ENCODE results near the gene ITPKB.
"Not testable (repeated sequence)": the region's sequence is repeated elsewhere in the genome, so short reads cannot be mapped to it uniquely, and the experiment has no call there.

Gene ITPKB

GRCh38 chr1:226754097-226754496 is 15.0 kb upstream of the ITPKB start:
- DNase-seq (ENCODE audit: extremely low read depth, insufficient read length): no peak
- TF ChIP-seq, protein P1, sequence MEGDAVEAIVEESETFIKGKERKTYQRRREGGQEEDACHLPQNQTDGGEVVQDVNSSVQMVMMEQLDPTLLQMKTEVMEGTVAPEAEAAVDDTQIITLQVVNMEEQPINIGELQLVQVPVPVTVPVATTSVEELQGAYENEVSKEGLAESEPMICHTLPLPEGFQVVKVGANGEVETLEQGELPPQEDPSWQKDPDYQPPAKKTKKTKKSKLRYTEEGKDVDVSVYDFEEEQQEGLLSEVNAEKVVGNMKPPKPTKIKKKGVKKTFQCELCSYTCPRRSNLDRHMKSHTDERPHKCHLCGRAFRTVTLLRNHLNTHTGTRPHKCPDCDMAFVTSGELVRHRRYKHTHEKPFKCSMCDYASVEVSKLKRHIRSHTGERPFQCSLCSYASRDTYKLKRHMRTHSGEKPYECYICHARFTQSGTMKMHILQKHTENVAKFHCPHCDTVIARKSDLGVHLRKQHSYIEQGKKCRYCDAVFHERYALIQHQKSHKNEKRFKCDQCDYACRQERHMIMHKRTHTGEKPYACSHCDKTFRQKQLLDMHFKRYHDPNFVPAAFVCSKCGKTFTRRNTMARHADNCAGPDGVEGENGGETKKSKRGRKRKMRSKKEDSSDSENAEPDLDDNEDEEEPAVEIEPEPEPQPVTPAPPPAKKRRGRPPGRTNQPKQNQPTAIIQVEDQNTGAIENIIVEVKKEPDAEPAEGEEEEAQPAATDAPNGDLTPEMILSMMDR (IDR thresholded peaks at IDR 0.05; ENCODE audit: insufficient read depth, low read length, poor library complexity, severe bottlenecking): no peak
- no peaks in the 10 kb centered on the region for H3K36me3 ChIP-seq (ENCODE audit: control insufficient read depth, insufficient read depth, low read length)

DNA sequence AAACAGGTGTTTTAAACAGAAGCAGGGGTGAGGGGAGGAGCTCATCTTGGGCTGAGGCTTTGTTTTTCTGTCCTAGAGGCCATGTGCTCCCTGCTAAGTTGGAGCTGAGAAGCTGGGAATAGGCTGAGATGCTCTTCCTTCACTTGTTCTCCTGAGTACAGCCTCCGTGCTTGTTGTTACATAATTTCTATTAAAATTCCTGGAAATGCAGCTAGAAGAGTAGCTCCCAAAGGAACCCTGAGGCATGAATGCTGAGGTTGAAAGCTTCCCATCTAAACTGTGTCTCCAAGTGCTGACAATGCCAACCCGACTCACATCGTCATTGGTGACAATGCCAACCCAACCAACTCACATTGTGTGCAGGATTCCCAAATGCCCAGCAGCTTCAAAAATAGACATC is 12.6 kb upstream of the ITPKB start:
- no peak for DNase-seq (ENCODE audit: extremely low read depth, insufficient read length)
- Histone ChIP-seq H3K4me3 (replicated peaks; ENCODE audit: low read depth, low read length) (no peak overlapping the region), H3K36me3 (ENCODE audit: control insufficient read depth, insufficient read depth, low read length) (no peaks in the 10 kb centered on the region), H3K27me3 (replicated peaks; ENCODE audit: control insufficient read depth, insufficient read depth, low read length) (no peaks in the 10 kb centered on the region; the same call in 1 of the 2 replicates)
- TF ChIP-seq, protein P1 (IDR thresholded peaks at IDR 0.05; ENCODE audit: insufficient read depth, low read length, poor library complexity, severe bottlenecking): no peak

More at GRCh38 chr1:226754097-226754496, 15.0 kb upstream of the ITPKB start:
- Histone ChIP-seq H3K27me3 (replicated peaks; ENCODE audit: control insufficient read depth, insufficient read depth, low read length) (no peaks in the 10 kb centered on the region; the same call in 1 of the 2 replicates), H3K4me3 (replicated peaks; ENCODE audit: low read depth, low read length) (no peak overlapping the region)

DNA sequence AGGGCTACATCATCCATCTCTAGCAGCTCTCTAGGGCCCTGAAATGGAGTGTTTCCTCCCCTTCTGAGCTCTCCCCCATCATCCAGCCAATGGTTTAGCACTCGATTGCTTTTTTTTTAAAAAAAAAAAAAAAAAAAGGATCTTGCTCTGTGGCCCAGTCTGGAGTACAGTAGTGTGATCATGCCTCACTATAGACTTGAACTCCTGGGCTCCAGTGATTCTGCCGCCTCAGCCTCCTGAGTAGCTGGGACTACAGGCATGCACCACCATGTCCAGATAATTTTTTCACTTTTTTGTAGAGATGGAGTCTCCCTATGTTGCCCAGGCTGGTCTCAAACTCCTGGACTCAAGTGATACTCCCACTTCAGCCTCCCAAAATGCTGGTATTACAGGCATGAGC is 12.1 kb upstream of the ITPKB start:
- DNase-seq (ENCODE audit: extremely low read depth, insufficient read length): no peak
- no peak overlapping the region for H3K4me3 ChIP-seq (replicated peaks; ENCODE audit: low read depth, low read length)
- TF ChIP-seq, protein P1 (IDR thresholded peaks at IDR 0.05; ENCODE audit: insufficient read depth, low read length, poor library complexity, severe bottlenecking): no peak
- no peaks in the 10 kb centered on the region for H3K36me3 ChIP-seq (ENCODE audit: control insufficient read depth, insufficient read depth, low read length)
- no peaks in the 10 kb centered on the region; the same call in 1 of the 2 replicates for H3K27me3 ChIP-seq (replicated peaks; ENCODE audit: control insufficient read depth, insufficient read depth, low read length)

DNA sequence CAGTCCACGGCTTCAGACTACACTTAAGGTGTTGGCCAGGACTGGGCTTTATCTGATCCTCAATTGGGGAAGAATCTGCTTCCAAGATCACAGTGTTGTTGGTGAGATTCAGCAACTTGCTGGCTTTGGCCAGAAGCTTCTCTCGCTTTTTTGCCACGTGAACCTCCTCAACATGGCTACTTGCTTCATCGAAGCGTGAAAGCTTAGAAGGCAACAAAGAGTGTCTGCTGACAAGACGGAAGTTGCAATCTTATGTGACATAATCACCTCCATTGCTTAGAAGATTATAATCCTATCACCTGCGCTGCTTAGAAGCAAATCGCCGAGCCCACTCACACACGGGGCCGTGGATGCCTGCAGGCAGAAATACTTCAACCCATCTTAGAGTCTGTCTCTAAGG is 10.4 kb upstream of the ITPKB start:
- TF ChIP-seq, protein P1 (IDR thresholded peaks at IDR 0.05; ENCODE audit: insufficient read depth, low read length, poor library complexity, severe bottlenecking): no peak
- Histone ChIP-seq H3K36me3 (ENCODE audit: control insufficient read depth, insufficient read depth, low read length) (no peaks in the 10 kb centered on the region), H3K4me3 (replicated peaks; ENCODE audit: low read depth, low read length) (no peak overlapping the region), H3K27me3 (replicated peaks; ENCODE audit: control insufficient read depth, insufficient read depth, low read length) (no peaks in the 10 kb centered on the region; the same call in 1 of the 2 replicates)
- no peak for DNase-seq (ENCODE audit: extremely low read depth, insufficient read length)

GRCh38 chr1:226748306-226748705 is 9.2 kb upstream of the ITPKB start:
- H3K27me3 ChIP-seq (replicated peaks; ENCODE audit: control insufficient read depth, insufficient read depth, low read length): no peaks in the 10 kb centered on the region; the same call in 1 of the 2 replicates
- no peaks in the 10 kb centered on the region for H3K36me3 ChIP-seq (ENCODE audit: control insufficient read depth, insufficient read depth, low read length)
- TF ChIP-seq, protein P1 (IDR thresholded peaks at IDR 0.05; ENCODE audit: insufficient read depth, low read length, poor library complexity, severe bottlenecking): no peak
- DNase-seq (ENCODE audit: extremely low read depth, insufficient read length): no peak
- H3K4me3 ChIP-seq (replicated peaks; ENCODE audit: low read depth, low read length): no peak overlapping the region

GRCh38 chr1:226747519-226748263 is 8.6 kb upstream of the ITPKB start:
- DNase-seq (ENCODE audit: extremely low read depth, insufficient read length); H3K4me3 ChIP-seq (replicated peaks; ENCODE audit: low read depth, low read length); H3K36me3 ChIP-seq (ENCODE audit: control insufficient read depth, insufficient read depth, low read length); H3K27me3 ChIP-seq (replicated peaks; ENCODE audit: control insufficient read depth, insufficient read depth, low read length): not testable (repeated sequence)
